SH-SY5Y (cell line): Measurements from ENCODE around the gene SCYL3.

ENCODE experiments used
- GATA2 ChIP-seq: IDR thresholded peaks from 2 replicates; pipeline ENCODE4 v1.6.1; 2011; ENCODE audit warnings: mild to moderate bottlenecking, low read depth, low read length
- GATA3 ChIP-seq: IDR thresholded peaks from 2 replicates; pipeline ENCODE4 v1.6.1; 2011; ENCODE audit warnings: low read depth, mild to moderate bottlenecking, low read length, moderate library complexity

GRCh38 chr1:169834869-169835268, 58.8 kb downstream of the SCYL3 start:
- no peak for TF ChIP-seq GATA3
- TF ChIP-seq GATA2: no peak
